Placental pericyte (primary cell): Measurements from ENCODE around the gene SLC35G4. TPM values are rescaled to one million over a fixed set of nuclear protein-coding genes. Genes with fewer than 3 reads are reported as not detected.

Experiments
- small RNA-seq: library from RNA; depleted of rRNA; stranded (forward); fragments of <200 nt; gene quantifications from one replicate; pipeline ENCODE3, GENCODE V24; 2012; ENCODE audit warnings: low replicate concordance
- total RNA-seq: library from RNA; depleted of rRNA; stranded (reverse); fragments of >200 nt; gene quantifications from 2 replicates; pipeline ENCODE4 v1.2.3, GENCODE V29; 2012

Gene SLC35G4
- 0.14 TPM in 1 of 2 replicates, not detected in the other for total RNA-seq

GRCh38 chr18:11609488-11609887, at the start of gene SLC35G4:
Gene SLC35G4, plus strand, starts transcription at chr18:11609596. Its CDS starts 0 bp downstream, at chr18:11609596.

Small RNAs within 50 kb of the gene (small RNA-seq; reads per million reads assigned to genes)
- not detected for gene AP001120.4

Other genes with a start within 250 kb of the SLC35G4 start
- 0.14 TPM in 1 of 2 replicates, not detected in the other for gene GNAL, start 79.7 kb downstream of the SLC35G4 start, total RNA-seq
- gene CHMP1B, start 241.8 kb downstream of the SLC35G4 start, total RNA-seq = 51.1 and 54.3 TPM in 2 replicates